ENCODE results near the gene MOB3C.

MOB3C gene

GRCh38 chr1:46596846-46597245 lies 19.8 kb downstream of the MOB3C start (continued):
- TF ChIP-seq POU6F1 (CRISPR knock-in tag; IDR thresholded peaks at IDR 0.05; ENCODE audit: borderline replicate concordance, low read depth), result no peak
- TF ChIP-seq CREB5 (CRISPR knock-in tag; IDR thresholded peaks at IDR 0.05; ENCODE audit: low read depth), result no peak
- TF ChIP-seq PPARA (CRISPR knock-in tag; IDR thresholded peaks at IDR 0.05; ENCODE audit: borderline replicate concordance), result no peak
- no peak for TF ChIP-seq ARNTL (CRISPR knock-in tag; IDR thresholded peaks at IDR 0.05; ENCODE audit: borderline replicate concordance, low read depth)

- no peak for ATAC-seq
- TF ChIP-seq ZNF565 (CRISPR knock-in tag; conservative IDR thresholded peaks at IDR 0.05; ENCODE audit: low read depth) (no peak), TSHZ2 (CRISPR knock-in tag; IDR thresholded peaks at IDR 0.05) (no peak), PATZ1 (CRISPR knock-in tag; IDR thresholded peaks at IDR 0.05; ENCODE audit: borderline replicate concordance) (no peak), CSDC2 (CRISPR knock-in tag; IDR thresholded peaks at IDR 0.05) (no peak), SNAI2 (CRISPR knock-in tag; IDR thresholded peaks at IDR 0.05) (no peak), TOX (CRISPR knock-in tag; IDR thresholded peaks at IDR 0.05; ENCODE audit: borderline replicate concordance) (no peak), POU6F1 (CRISPR knock-in tag; IDR thresholded peaks at IDR 0.05; ENCODE audit: borderline replicate concordance, low read depth) (no peak), ZNF8 (CRISPR knock-in tag; IDR thresholded peaks at IDR 0.05) (no peak), ZFP3 (CRISPR knock-in tag; IDR thresholded peaks at IDR 0.05) (no peak), ISL1 (CRISPR knock-in tag; IDR thresholded peaks at IDR 0.05) (no peak), ZFP30 (CRISPR knock-in tag; IDR thresholded peaks at IDR 0.05) (no peak), CREB5 (CRISPR knock-in tag; IDR thresholded peaks at IDR 0.05; ENCODE audit: low read depth) (no peak), RARB (CRISPR knock-in tag; IDR thresholded peaks at IDR 0.05) (no peak), OSR1 (CRISPR knock-in tag; IDR thresholded peaks at IDR 0.05) (no peak), ESRRG (CRISPR knock-in tag; IDR thresholded peaks at IDR 0.05) (no peak), ARNTL (CRISPR knock-in tag; IDR thresholded peaks at IDR 0.05; ENCODE audit: borderline replicate concordance, low read depth) (no peak), CSRNP3 (CRISPR knock-in tag; IDR thresholded peaks at IDR 0.05) (no peak)
Measured at GRCh38 chr1:46596036-46596435, 20.6 kb downstream of the MOB3C start.
